Astrocyte of the cerebellum (primary cell): ENCODE results near the gene DRAP1.
A peak's percentile ranks its signal among the peaks of the same experiment; 100 is the strongest.

Experiments used
- DNase-seq: peaks from one replicate; pipeline ENCODE4 v3.0.0-alpha.2; 2011; ENCODE audit warnings: low read depth
- H3K4me3 ChIP-seq: 2 replicates; pipeline ENCODE4 v1.5.1; 2011; ENCODE audit warnings: mild to moderate bottlenecking, low read depth, low read length, moderate library complexity
- CTCF ChIP-seq: IDR thresholded peaks from 2 replicates; pipeline ENCODE4 v1.5.1; 2012; ENCODE audit warnings: low read length, low read depth, moderate library complexity, mild to moderate bottlenecking; ENCODE audit errors: missing control alignments
- in situ Hi-C: cut with HindIII; loops from 2 replicates; pipeline ENCODE4 v1.10.0; 2017; ENCODE audit warnings: low sequenced_read_pairs

Gene DRAP1

GRCh38 chr11:65882120-65883057 is 36.8 kb upstream of the DRAP1 start:
- no peak for TF ChIP-seq CTCF
- no peak for DNase-seq
- H3K4me3 ChIP-seq = no peak overlapping the region
- in situ Hi-C loops = no loop called here

- DNase-seq = no peak
- in situ Hi-C loops = no loop called here
- TF ChIP-seq CTCF = no peak
- H3K4me3 ChIP-seq = no peak overlapping the region
Measured at GRCh38 chr11:65883058-65883761, 36.0 kb upstream of the DRAP1 start.

DNA sequence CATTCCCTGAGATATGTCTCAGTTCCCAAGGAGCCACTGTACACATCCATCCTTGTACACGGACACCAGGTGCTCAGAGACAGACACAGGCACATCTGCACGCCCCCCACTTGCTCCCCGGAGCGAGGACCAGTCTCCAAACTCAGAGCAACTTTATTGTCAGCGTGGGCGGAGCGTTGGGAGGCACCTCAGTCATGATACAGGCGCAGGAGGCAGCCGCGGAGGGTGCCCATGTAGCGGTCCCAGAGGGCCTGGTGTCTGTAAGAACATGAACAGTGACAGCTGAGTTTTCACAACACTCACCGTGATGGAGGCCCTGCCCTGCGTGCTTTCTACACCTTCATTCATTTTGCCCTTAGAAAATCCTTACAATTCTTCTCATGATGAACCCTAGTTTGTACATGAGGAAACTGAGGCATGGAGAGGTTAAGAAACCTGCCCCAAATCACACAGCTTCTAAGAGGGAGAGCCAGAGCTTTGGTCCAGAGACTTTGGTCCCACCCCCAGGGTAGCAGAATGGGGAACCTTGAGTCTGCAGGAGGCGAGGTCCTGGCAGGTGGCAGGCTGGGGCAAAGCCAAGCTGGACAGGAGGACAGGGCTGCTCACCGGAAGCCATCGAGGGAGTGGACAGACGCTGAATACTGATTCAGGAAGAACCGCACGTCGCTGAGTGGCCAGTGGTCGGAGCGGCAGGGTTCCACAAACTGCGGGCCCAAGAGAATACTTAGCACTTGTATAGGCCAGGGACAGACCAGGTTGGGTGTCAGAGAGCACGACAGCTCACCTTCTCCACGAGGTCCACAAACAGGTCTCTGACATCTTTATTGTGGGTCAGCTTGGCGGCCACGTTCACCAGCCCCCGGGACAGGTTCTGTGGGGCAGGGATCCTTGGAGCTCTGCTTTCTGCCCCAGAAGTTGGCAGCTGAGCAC is 35.2 kb upstream of the DRAP1 start:
- no peak overlapping the region for H3K4me3 ChIP-seq
- in situ Hi-C loops = no loop called here
- no peak for DNase-seq
- TF ChIP-seq CTCF = no peak

GRCh38 chr11:65884716-65885092 is 34.5 kb upstream of the DRAP1 start:
- in situ Hi-C loops = no loop called here

GRCh38 chr11:65885231-65885630 is 34.0 kb upstream of the DRAP1 start:
- TF ChIP-seq CTCF = no peak
- no peak overlapping the region for H3K4me3 ChIP-seq
- DNase-seq = no peak
- in situ Hi-C loops = no loop called here

More at GRCh38 chr11:65884716-65885092, 34.5 kb upstream of the DRAP1 start:
- no peak overlapping the region for H3K4me3 ChIP-seq
- no peak for DNase-seq
- peak; percentile 99 for TF ChIP-seq CTCF
